NCI-H2107 (cell line): Measurements from ENCODE around the gene RELL1.

Source experiments
- DNase-seq: peaks from one replicate; lab custom pipeline; 2025; lab: John Stamatoyannopoulos, UW

The RELL1 gene

DNA sequence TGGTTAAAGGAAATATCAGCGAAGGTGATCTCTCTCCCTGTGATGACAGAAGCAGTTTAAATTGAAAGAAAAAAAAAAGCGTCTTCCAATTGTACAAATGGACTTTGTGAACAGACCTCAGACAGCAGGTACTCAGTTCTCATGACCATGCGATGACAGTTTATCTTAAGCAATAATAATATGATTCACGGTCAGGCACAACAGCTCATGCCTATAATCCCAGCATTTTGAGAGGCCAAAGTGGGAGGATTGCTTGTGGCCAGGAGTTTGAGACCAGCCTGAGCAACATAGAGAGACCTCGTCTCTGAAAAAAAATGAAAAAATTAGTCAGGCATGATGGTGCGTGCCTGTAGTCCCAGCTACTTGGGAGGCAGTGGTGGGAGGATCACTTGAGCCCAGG is 51.0 kb downstream of the RELL1 start:
- DNase-seq: no peak

DNA sequence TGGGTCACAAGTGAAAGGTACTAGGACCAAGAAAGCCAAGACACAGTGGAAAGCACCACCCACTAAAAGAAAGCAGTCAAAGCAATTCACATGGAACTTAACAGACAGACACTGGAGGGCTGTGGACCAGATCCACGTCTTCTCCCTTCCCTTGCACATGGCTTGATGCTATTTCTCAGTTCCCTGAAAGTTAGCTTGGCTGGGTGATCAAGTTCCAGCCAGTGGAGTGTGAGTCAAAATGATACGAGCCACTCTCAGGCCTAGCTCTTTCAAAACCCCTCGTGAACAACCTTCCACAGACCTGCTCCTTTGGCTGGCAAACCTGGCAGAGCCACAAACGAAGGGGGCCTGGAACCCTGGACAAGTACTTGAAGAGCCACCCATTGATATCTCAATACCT is 52.0 kb downstream of the RELL1 start:
- DNase-seq: no peak

DNA sequence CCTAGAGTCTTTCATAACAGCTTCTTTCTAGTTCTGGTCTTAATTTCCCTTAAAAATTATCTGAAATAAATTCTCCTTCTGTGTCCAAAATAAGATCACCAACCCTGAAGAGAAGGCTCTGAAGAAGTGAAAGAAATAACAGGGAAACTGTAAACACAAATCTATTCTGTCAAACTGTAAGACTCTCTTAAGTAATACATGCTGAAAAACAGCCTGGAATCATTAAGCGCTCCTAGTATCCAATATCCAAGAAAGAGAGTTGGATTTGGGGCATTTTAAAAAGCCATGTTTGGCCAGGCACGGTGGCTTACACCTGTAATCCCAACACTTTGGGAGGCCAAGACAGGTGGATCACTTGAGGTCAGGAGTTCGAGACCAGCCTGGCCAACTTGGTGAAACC is 53.3 kb downstream of the RELL1 start:
- no peak for DNase-seq

DNA sequence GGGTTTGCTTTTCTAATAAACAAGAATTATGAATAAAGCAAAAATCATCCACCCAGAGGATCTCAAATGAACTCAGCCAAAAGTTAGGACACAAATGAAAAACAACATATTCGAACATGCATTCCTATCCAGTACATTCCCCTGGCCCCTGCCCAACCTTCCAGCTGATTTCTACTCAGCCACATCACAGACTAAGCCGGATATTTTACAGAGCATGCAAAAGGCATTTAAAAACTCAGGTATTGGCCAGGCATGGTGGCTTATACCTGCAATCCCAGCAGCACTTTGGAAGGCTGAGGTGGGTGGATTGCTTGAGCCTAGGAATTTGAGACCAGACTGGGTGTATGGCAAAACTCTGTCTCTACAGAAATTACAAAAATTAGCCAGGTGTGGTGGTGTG is 54.6 kb downstream of the RELL1 start:
- no peak for DNase-seq

DNA sequence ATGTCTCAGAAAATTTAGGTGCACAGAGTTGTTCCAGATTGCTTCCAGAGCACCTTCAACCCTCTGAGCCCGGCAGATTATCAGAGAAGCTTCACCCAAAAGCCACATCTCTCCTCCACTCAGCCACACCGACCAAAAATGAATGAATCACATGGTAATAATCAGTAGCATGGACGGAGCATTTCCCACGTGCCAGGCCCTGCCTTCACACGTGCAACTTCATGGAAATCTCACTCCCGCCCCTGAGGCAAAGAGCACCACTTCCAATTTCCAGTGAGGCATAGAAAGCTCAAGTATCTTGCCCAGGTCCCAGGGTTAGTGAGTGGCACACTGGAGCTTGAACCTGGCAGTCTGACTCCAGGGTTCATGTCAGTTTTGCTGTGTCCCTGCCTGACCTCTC is 56.5 kb downstream of the RELL1 start:
- no peak for DNase-seq

DNA sequence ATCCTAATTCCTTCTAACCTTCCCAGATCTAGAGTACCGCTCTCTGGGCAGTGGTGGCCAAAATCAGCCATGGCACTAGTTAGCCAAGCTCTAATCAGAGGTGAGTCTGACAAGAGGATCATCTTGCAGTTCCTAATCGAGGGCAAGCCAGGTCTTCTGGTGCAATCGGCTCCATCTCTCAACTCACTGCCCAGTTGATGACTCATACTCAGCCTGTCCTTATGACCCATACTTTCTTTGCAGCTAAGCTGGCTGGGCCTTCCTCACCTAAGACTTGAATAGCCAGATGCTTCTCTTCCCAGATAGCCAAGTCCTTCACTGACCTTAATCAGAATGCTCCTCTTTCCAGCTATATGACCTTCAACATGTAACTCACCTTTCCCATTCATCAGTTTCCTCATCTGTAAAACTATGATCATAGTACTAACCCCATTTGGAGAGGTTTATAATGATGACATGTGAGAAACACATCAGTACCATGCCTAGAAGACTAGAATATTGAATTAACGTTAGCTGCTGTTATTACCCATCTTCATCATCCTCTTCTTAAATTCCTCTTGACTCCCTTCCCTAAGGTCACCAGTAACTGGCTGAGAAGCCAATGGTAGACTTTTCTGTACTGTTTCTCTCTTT is 57.1 kb downstream of the RELL1 start:
- DNase-seq: no peak

DNA sequence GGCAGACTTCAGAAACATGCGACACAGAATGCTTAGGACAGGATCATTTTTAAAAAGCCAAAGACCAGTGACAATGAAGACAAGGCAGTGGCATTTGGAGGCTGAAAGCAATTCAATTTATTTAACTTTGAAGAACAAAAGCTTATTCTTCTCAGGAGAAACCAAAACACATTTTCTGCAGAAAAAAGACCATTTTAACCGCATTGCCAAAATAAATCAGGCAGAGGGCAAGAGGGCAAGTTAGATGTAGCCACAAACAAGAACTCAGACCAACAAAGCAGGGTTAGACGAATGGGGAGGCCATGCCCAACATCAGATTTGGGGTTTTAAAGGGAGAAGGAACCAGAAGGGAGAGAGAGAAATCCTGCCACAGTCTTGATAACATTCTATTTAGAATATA is 58.9 kb downstream of the RELL1 start:
- DNase-seq: no peak

DNA sequence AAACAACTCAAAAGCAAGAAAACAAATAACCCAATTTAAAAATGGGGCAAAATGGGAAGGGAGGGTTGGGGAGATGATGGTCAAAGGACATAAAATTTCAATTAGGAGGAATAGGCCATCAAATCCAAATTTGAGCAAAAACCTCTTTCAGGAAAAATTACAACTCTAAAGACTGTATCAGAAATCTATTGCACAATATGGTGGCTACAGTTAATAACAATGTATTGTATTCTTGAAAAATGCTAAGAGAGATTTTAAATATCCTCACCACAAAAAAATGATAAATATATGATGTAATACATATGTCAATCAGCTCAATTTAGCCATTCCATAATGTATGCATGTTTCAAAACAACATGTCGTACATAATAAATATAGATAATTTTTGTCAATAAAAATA is 60.7 kb downstream of the RELL1 start:
- DNase-seq: no peak

DNA sequence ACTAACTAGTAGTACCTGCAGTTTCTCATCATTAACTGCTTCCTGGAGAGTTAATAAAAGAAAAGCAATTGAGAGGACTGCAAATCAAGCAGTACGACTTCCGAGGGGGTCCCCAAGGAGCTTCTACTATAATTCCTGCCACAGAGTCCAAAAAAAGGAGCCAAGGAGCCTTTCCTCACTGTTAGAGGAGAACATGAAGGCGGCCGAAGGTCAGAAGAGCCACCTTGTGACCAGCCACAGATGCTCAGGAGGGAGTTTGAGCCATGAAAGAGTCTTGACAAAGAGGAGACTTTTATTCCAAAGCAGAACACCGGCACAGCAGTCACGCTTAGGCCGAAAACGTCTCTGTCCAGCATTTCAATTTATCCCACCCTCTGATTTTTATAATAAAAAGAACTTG is 62.2 kb downstream of the RELL1 start:
- no peak for DNase-seq

DNA sequence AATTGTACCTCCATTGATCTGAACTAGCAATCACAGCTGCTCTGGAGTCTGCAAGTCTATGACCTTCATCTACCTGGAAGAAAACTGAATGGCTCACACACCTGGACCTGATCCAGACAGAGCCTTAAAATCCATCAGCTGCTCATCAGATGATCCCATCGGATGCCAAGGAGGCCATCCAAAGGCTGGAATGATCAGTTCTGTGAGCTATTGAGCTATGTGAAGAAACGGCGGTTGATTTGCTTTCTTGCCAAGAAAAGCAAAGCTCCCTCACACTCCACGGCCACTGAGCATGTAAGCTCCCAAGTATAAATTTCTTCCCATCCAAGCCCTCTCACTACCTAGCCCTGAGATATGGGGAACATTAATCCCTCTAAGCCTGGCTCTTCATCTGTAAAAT is 63.1 kb downstream of the RELL1 start:
- DNase-seq: no peak

DNA sequence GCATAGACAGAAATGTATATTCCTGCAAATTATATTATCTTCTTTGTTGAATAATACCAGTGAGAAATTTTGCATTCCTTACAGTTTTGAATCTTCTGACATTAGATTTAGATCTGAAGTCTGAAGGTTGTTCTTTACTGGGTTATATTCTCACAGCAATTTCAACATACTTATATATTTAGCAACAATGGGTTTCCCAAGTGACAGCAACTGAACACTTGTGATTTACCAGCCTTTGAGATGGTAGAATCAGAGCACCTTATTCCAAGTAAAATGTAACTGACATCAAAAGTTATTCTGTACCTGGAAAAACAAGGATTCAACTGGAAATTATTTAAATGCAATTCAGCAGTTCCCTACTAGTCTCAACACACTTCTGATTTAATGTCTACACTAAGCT is 66.0 kb downstream of the RELL1 start:
- DNase-seq: no peak

DNA sequence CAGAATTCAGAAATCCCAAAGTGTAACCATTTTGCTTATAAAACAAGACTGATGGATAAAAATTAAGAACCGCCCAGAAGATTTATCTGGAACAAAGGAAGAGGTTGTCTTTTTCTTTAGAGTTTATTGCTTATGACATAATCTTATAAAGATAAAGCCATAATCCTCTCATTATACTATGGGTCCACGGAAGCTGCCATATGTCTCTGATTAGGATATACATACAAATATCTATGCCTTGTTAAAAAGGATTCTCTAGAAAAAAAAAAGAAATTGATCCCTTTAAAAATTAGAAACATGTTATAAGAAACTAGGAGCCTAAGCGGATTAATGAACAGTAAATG is 70.5 kb downstream of the RELL1 start:
- DNase-seq: no peak

DNA sequence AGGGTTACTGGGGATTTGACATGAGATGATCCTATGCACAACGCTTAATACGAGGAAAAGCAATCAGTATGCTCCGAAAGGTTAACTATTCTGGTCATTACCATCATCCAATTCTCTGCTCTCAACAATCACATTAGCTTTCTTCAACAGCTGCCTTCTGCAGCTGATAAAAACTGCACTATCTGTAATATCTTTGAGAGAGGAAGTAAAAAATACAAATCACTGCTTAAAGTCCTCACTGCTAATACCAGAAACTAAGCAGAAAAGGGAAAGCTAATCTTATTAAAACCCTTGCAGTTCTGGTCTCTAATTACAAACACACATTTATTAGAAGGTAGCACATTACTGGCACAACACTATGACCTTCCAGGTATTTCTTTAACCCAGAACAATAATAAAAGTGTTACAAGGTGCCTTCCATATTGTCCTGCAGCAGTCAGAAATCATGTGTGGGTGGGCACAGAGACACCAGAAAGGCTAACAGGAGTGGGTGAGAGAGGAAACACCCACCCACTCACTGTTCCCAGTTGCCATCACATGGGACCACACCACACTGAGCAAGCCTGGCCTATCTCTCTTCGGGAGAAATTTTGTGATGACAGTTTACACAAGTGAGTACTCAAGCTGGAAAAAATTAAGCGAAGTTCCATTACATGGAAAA is 71.0 kb downstream of the RELL1 start:
- DNase-seq: no peak

DNA sequence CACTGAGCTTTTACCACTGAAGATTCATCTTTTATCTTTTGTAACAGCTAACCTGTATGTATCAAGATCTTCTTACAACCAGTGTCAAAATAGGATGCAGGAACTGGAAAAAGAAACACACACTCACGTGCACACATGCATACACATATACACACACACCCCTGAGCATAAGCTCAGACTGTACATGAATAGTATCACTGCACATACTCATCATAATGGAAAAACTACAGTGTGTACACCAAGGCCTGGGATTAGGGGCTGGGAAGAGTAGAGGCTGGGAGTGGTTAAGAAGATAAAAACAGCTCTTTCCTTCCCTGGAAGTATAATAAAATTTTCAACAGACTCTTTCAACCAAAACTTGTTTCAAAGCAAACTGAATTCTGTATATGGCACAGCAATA is 73.4 kb downstream of the RELL1 start:
- no peak for DNase-seq

DNA sequence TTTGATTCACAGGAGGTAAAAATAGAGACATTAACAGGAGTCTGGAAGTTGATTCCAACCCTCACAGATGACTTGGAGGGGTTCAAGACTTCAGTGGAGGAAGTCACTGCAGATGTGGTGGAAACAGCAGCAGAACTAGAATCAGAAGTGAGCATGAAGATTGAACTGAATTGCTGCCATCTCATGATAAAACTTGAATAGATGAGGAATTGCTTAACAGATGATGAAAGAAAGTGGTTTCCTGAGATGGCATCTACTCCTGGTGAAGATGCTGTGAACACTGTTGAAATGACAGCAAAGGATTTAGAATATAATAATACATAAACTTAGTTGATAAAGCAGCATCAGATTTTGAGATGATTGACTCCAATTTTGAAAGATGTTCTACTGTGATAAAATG is 76.5 kb downstream of the RELL1 start:
- no peak for DNase-seq

DNA sequence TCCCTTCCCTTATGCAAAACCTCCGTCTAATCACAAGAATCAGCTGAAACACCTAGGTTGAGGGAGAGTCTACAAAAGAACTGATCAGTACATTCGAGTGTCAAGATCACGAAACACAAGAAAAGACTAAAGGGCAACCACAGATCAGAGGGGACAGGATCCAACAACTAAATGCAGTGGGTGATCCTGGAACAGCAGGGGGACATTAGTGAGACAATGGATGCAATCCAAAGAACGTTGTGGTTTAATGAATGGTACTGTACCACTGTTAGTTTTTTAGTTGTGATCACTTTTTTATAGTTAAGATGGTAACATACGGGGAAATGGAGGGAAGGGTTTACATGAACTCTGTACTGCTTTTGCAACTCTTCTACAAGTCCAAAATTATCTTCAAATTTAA is 79.2 kb downstream of the RELL1 start:
- DNase-seq: no peak

DNA sequence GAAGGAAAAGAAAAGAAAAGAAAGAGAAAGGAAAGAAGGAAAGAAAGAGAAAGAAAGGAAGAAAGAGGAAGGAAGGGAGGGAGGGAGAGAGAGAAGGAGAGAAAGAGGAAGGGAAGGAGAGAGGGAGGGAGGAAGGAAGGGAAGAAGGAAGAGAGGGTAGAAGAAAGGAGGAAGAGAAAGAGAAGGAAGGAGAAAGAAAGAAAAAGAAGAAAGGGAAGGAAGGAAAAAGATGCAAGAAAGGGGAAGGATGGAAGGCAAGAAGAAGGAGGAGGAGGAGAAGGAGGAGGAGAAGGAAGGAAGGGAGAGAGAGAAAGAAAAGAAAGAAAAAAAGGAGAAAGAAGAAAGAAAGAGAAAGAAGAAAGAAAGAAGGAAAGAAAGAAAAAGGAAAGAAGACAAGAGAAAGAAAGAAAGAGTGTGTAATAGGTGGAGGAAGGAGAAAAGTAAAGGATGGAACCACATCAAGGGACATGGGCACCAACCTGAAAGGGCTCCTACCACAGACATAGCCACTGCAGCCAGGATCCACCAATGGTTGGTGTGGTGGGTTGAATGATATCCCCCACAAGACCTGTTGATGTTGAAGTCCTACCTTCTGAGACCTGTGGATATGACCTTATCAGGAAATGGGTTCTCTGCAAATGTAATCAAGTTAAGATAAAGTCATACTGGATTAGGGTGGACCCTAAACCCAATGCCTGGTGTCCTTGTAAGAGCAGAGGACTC is 80.2 kb downstream of the RELL1 start:
- DNase-seq: no peak

DNA sequence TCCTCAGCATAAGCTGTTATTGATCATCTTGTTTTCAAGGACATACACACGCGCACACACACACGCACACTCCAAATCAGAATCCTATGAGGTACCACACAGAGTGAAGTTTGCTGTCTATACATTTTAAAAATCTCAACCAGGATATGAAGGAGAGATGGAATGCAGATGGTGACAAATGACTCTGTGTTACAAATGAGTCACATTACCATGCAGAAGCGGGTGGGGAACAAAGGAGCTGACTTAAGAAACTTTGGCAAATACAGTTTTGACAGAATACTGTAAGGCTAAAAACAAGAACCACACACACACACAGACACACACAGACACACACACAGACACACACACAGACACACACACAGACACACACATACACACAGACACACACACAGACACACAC is 81.7 kb downstream of the RELL1 start:
- DNase-seq: no peak

DNA sequence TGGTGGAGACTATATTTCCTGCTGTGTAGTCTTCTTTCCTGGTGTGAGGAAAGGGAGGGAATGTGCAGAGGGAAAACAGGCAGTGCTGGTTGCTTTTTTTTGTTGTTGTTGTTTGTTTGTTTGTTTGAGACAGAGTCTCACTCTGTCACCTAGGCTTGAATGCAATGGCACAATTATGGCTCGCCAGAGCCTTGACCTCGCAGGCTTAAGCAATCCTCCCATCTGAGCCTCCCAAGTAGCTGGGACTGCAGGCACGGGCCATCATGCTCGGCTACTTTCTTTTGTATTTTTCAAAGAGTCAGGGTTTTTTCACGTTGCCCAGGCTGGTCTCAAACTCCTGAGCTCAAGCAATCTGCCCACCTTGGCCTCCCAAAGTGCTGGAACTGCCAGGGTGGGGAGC is 82.5 kb downstream of the RELL1 start:
- no peak for DNase-seq

DNA sequence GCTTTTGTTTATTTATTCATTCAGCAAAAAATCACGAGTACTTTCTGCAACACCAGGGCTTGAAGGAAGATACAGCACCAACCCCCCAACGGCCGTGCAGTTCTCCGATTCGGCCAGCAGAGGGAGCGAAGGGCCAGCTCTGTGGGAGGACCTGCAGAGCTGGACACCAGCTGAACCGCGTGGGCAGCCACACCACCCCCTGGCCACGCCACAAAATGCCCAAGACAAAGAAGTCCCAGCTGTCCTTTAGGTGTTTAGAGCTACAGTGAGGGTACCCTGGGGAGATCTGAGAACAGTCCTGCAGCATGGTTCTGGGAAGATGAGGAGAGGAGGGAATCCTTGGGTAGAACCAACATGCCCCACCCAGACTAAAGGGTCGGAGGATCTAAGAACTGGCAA is 83.1 kb downstream of the RELL1 start:
- DNase-seq: peak; percentile 13

DNA sequence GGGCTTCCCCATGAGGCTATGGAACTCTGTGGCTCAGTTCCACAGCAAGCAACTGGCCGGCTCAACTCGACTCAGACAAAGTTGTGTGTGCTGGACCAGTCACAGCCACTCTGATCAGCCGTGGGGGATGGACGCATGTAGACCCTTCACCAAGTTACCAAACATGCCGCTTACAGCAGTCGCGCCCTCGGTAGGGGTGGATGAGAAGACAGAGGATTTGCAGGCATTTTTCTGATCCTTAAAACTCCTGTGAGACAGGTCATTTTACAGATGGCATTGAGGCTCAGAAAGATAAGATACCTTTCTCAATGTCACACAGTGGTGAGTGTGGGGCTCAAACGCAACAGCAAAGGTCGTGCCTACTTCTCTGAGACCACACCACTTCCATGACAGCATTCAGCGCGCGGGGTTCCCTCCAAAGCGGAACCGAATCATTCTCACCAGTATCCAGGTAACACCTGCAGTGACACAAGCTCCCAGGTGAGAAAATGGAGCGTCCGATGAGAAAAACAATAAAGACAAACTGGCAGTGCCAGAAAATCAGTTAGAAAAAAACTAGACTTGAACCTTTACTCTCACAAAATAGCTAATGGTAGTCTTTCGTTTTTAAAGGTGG is 83.6 kb downstream of the RELL1 start:
- no peak for DNase-seq

DNA sequence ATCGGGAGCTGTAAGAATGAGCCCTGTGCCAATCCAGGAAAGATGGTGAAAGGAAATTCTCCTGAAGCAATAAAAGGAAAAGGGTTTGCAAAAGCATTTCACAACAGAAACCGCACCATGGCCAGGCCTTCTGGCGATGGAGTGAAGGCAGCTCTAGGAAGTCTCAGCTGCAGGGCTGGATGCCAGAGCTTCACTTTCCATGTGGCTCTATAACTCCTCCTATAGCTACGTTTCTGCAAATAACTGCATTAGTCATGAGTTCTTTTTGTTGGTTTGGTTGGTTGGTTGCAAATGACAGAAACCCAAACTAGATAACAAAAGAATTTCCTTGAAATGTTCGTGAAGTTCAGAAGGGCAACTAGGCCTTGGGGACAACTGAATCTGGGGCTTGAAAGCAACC is 84.6 kb downstream of the RELL1 start:
- DNase-seq: no peak

DNA sequence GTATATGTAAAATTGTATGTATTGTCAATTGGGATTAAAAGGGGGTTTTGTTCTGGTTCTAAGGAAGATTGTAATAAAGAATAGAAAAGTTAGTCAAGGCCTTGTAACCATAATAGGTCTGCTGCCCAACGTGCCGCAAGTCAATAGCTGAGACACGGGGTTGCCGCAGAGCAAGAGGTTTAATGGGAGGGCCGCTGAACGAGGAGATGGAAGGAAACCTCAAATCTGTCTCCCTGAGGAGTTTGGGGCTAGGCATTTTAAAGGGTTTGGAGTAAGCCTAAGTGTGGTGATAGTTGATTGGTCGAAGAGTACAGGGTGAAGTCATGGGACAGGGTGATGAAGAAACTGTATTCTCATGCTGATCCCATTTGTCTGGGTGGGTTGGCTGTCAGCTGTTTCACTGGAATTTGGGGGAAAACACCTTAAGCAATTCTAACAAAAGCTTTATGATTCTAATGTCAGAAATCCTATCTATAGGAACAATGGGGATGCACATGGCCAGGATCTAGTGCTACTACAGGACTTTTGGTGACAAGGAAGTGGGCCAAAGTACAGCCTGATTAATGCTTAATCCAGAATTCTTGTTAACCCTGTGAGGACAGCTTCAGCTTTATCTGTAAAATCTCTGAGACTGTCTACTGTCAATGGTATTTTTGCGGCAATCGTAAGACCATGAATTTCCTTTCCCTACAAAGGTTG is 86.9 kb downstream of the RELL1 start:
- DNase-seq: no peak
